GM12878 (cell line): ENCODE data around the gene RPUSD1. TPM values are rescaled to one million over a fixed set of nuclear protein-coding genes. Genes with fewer than 3 reads are reported as not detected.

Experiments used
- BHLHE40 ChIP-seq, 2 experiments: fragments of 450-650 bp in 1 of 2; IDR thresholded peaks; 2 replicates each; pipeline ENCODE4 v1.6.1; 2011 to 2017; ENCODE audit warnings: low read depth in 2 of 2, borderline replicate concordance in 1 of 2, improper control_type of control experiment in 1 of 2, low read length in 1 of 2, mild to moderate bottlenecking in 1 of 2
- CEBPB ChIP-seq, 2 experiments: fragments of 150-350 bp in 1 of 2; IDR thresholded peaks; 2 replicates each; pipeline ENCODE4 v1.6.1; 2012 to 2014; ENCODE audit warnings: low read depth in 2 of 2, low read length in 2 of 2, borderline replicate concordance in 1 of 2, inconsistent platforms in 1 of 2
- CHD2 ChIP-seq: IDR thresholded peaks from 2 replicates; pipeline ENCODE4 v1.6.1; 2011; ENCODE audit warnings: low read depth, low read length, improper control_type of control experiment, borderline replicate concordance
- JUNB ChIP-seq: IDR thresholded peaks from 2 replicates; pipeline ENCODE4 v1.6.1; 2016; ENCODE audit warnings: antibody characterized with exemption, mild to moderate bottlenecking
- RCOR1 ChIP-seq: conservative IDR thresholded peaks from 2 replicates; pipeline ENCODE4 v1.6.1; 2012; ENCODE audit warnings: low read depth, low read length, improper control_type of control experiment
- STAT1 ChIP-seq: fragments of 450-650 bp; conservative IDR thresholded peaks from 2 replicates; pipeline ENCODE4 v1.6.1; 2014; ENCODE audit warnings: antibody characterized with exemption, mild to moderate bottlenecking
- WRNIP1 ChIP-seq: IDR thresholded peaks from 2 replicates; pipeline ENCODE4 v1.6.1; 2011; ENCODE audit warnings: low read depth, low read length, improper control_type of control experiment, borderline replicate concordance
- ZBTB11 ChIP-seq: fragments of 450-650 bp; formaldehyde crosslinking; IDR thresholded peaks from 2 replicates; pipeline ENCODE4 v1.5.0; 2022; ENCODE audit warnings: mild to moderate bottlenecking, missing genetic modification characterization
- ZNF274 ChIP-seq: IDR thresholded peaks from one replicate; pipeline ENCODE4 v1.8.0; 2011; ENCODE audit not compliant: insufficient read length, insufficient read depth
- polyA plus RNA-seq, 11 experiments: library from polyadenylated mRNA; depleted of rRNA in 4 of 11; unstranded in 6 of 11; stranded (reverse) in 5 of 11; fragments of >200 nt; fragmentation: Nextera tagmentation in 4 of 11; fragmentation: Illumina TruSeq in 1 of 11; extraction: Ambion mirVana in 4 of 11; extraction: Trizol in 1 of 11; gene quantifications; 1 replicate in 1 of 11; 2 replicates in 10 of 11; pipeline versions ENCODE4 v1.2.1 to v1.2.3, GENCODE V29; 2011 to 2016; ENCODE audit warnings: inconsistent platforms in 2 of 11, missing spikeins in 2 of 11, low read depth in 1 of 11
- total RNA-seq, 4 experiments: library from RNA; depleted of rRNA in 3 of 4; stranded (reverse); fragments of >200 nt in 3 of 4; fragmentation: Illumina TruSeq in 1 of 4; extraction: Trizol in 1 of 4; gene quantifications; 2 replicates each; pipeline versions ENCODE4 v1.2.1 to v1.2.3, GENCODE V29; 2013 to 2021
- TF ChIP-seq, protein P1 (sequence below): fragments of 450-650 bp; IDR thresholded peaks from 2 replicates; pipeline ENCODE4 v1.6.1; 2017; ENCODE audit warnings: mild to moderate bottlenecking, moderate library complexity
- TF ChIP-seq, protein P2 (sequence below): IDR thresholded peaks from 2 replicates; pipeline ENCODE4 v1.6.1; 2012; ENCODE audit warnings: low read depth, low read length, improper control_type of control experiment
- TF ChIP-seq, protein P3 (sequence below): fragments of 450-650 bp; IDR thresholded peaks from 2 replicates; pipeline ENCODE4 v1.6.1; 2014; ENCODE audit warnings: mild to moderate bottlenecking
- TF ChIP-seq, protein P4 (sequence below): fragments of 150-350 bp; IDR thresholded peaks from 2 replicates; pipeline ENCODE4 v1.6.1; 2014; ENCODE audit warnings: mild to moderate bottlenecking, low read depth, low read length
- TF ChIP-seq, protein P5 (sequence below): IDR thresholded peaks from 2 replicates; pipeline ENCODE4 v1.6.1; 2012; ENCODE audit warnings: low read depth, low read length, improper control_type of control experiment
- TF ChIP-seq, protein P6 (sequence below): fragments of 450-650 bp; IDR thresholded peaks from 2 replicates; pipeline ENCODE4 v1.6.1; 2017; ENCODE audit warnings: borderline replicate concordance

The RPUSD1 gene
- total and polyA plus RNA-seq, 10 of the 15 experiments (the other 5 are each of a cell fraction or from before 2014, with no cell fraction given) = 0.55 to 49.9 (median 21.1) TPM

- TF ChIP-seq, protein P1, sequence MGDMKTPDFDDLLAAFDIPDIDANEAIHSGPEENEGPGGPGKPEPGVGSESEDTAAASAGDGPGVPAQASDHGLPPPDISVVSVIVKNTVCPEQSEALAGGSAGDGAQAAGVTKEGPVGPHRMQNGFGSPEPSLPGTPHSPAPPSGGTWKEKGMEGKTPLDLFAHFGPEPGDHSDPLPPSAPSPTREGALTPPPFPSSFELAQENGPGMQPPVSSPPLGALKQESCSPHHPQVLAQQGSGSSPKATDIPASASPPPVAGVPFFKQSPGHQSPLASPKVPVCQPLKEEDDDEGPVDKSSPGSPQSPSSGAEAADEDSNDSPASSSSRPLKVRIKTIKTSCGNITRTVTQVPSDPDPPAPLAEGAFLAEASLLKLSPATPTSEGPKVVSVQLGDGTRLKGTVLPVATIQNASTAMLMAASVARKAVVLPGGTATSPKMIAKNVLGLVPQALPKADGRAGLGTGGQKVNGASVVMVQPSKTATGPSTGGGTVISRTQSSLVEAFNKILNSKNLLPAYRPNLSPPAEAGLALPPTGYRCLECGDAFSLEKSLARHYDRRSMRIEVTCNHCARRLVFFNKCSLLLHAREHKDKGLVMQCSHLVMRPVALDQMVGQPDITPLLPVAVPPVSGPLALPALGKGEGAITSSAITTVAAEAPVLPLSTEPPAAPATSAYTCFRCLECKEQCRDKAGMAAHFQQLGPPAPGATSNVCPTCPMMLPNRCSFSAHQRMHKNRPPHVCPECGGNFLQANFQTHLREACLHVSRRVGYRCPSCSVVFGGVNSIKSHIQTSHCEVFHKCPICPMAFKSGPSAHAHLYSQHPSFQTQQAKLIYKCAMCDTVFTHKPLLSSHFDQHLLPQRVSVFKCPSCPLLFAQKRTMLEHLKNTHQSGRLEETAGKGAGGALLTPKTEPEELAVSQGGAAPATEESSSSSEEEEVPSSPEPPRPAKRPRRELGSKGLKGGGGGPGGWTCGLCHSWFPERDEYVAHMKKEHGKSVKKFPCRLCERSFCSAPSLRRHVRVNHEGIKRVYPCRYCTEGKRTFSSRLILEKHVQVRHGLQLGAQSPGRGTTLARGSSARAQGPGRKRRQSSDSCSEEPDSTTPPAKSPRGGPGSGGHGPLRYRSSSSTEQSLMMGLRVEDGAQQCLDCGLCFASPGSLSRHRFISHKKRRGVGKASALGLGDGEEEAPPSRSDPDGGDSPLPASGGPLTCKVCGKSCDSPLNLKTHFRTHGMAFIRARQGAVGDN = peak; percentile 55; the same call in 1 of the 2 replicates
- TF ChIP-seq, protein P2, sequence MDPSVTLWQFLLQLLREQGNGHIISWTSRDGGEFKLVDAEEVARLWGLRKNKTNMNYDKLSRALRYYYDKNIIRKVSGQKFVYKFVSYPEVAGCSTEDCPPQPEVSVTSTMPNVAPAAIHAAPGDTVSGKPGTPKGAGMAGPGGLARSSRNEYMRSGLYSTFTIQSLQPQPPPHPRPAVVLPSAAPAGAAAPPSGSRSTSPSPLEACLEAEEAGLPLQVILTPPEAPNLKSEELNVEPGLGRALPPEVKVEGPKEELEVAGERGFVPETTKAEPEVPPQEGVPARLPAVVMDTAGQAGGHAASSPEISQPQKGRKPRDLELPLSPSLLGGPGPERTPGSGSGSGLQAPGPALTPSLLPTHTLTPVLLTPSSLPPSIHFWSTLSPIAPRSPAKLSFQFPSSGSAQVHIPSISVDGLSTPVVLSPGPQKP = no peak; the same call in 1 of the 2 replicates
- TF ChIP-seq, protein P3, sequence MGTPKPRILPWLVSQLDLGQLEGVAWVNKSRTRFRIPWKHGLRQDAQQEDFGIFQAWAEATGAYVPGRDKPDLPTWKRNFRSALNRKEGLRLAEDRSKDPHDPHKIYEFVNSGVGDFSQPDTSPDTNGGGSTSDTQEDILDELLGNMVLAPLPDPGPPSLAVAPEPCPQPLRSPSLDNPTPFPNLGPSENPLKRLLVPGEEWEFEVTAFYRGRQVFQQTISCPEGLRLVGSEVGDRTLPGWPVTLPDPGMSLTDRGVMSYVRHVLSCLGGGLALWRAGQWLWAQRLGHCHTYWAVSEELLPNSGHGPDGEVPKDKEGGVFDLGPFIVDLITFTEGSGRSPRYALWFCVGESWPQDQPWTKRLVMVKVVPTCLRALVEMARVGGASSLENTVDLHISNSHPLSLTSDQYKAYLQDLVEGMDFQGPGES = no peak; the same call in 1 of the 2 replicates
- TF ChIP-seq ZNF274 (no peak), WRNIP1 (no peak), STAT1 (peak; percentile 72; the same call in 1 of the 2 replicates), CHD2 (peak; percentile 81), BHLHE40 (IDR thresholded peaks at IDR 0.05; ENCODE audit: borderline replicate concordance in 1 of 2, low read depth in 2 of 2, low read length in 1 of 2) (peak; percentile 65 to 72; a peak in 3 of 4 replicates), RCOR1 (no peak), JUNB (no peak), ZBTB11 (no peak), CEBPB (IDR thresholded peaks at IDR 0.05; ENCODE audit: borderline replicate concordance in 1 of 2, low read depth in 2 of 2, low read length in 2 of 2) (no peak)
- TF ChIP-seq, protein P4, sequence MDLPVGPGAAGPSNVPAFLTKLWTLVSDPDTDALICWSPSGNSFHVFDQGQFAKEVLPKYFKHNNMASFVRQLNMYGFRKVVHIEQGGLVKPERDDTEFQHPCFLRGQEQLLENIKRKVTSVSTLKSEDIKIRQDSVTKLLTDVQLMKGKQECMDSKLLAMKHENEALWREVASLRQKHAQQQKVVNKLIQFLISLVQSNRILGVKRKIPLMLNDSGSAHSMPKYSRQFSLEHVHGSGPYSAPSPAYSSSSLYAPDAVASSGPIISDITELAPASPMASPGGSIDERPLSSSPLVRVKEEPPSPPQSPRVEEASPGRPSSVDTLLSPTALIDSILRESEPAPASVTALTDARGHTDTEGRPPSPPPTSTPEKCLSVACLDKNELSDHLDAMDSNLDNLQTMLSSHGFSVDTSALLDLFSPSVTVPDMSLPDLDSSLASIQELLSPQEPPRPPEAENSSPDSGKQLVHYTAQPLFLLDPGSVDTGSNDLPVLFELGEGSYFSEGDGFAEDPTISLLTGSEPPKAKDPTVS = peak; percentile 91
- TF ChIP-seq, protein P5, sequence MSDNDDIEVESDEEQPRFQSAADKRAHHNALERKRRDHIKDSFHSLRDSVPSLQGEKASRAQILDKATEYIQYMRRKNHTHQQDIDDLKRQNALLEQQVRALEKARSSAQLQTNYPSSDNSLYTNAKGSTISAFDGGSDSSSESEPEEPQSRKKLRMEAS = peak; percentile 75
- TF ChIP-seq, protein P6, sequence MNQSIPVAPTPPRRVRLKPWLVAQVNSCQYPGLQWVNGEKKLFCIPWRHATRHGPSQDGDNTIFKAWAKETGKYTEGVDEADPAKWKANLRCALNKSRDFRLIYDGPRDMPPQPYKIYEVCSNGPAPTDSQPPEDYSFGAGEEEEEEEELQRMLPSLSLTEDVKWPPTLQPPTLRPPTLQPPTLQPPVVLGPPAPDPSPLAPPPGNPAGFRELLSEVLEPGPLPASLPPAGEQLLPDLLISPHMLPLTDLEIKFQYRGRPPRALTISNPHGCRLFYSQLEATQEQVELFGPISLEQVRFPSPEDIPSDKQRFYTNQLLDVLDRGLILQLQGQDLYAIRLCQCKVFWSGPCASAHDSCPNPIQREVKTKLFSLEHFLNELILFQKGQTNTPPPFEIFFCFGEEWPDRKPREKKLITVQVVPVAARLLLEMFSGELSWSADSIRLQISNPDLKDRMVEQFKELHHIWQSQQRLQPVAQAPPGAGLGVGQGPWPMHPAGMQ = no peak
These were observed 47.2 kb downstream of the RPUSD1 start, which contains the start of gene CIAO3 (continued) for GRCh38 chr16:740764-741505.
